HG03097 (cell line): Measurements from ENCODE around the gene COL4A3.
A peak's percentile ranks its signal among the peaks of the same experiment; 100 is the strongest.

Experiments
- ATAC-seq: cut with Tn5 transposase; IDR thresholded peaks from one replicate; pipeline ENCODE4 v1.9.1; 2021; ENCODE audit not compliant: unreplicated experiment, low FRiP score

Gene COL4A3

DNA sequence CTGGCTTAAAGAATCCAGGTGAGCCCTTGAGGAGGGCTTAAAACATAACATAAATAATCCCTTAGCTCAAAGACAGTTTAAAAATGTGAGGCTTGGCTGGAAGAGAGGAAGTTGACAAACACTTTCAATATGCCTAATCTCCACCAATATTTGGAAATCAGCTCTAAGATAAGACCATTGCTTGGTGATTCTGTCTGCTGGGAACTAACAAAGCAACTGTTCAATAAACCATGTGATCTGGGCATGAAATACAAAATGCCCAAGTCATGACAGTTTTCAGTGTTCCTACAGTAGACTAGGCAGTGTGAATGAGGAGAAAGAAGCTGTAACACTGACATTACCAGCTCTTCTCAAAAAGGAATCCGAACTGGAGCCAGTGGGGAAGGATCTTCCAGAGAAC, 171.3 kb downstream of the COL4A3 start:
- no peak for ATAC-seq

DNA sequence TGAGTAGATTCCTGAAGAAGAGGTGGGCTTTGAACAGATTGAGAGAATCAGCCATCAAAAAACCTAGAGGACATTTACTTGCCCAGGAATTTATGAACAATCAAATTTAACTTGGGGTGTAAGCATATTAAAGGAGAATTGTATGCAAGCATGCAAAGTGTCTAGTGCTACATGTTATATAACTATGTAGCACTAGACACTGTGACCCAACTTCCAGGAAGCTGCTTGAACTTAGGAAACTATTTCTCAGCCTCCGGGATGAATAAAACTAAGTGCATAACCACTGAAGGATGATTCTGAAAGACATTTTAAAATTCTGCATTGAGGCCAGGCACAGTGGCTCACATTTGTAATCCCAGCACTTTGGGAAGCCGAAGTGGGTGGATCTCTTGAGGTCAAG, 173.0 kb downstream of the COL4A3 start:
- no peak for ATAC-seq

DNA sequence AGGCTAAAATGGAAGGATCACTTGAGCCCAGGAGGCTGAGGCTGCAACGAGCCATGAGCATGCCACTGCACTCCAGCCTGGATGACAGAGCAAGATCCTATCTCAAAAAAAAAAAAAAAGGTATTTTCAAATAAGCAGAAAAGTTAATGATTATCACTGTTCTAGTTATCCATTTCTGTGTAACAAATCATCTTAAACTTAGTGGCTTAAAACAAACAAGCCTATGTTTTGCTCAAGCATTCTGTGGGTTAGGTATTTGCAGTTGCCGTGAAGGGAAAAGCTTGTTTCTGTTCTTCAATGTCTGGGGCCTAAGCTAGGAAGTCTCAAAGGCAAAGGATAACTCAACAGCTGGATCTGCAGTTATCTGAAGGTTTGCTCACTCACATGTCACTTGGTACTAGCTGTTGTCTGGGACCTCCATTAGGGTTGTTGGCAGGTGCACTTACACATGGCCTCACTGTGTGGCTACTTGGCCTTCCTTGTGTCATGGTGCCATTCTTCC, 174.7 kb downstream of the COL4A3 start:
- no peak for ATAC-seq

DNA sequence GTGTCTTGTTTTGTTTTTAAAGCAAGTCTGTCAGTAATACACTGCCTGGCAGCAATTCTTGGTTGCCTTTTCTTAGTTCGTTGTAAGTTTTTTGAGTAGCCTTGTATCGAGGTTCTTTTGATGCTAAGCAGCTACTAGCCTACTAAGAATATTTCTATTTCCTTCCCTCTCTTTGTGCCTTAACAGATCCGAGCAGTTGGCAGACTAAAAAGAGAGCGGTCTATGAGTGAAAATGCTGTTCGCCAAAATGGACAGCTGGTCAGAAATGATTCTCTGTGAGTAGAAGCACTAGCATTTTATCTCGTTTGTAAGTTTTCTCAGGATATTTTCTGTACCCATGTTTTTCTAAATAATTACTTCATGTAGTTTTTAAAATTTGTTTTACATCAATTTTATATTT, 175.7 kb downstream of the COL4A3 start:
- no peak for ATAC-seq

DNA sequence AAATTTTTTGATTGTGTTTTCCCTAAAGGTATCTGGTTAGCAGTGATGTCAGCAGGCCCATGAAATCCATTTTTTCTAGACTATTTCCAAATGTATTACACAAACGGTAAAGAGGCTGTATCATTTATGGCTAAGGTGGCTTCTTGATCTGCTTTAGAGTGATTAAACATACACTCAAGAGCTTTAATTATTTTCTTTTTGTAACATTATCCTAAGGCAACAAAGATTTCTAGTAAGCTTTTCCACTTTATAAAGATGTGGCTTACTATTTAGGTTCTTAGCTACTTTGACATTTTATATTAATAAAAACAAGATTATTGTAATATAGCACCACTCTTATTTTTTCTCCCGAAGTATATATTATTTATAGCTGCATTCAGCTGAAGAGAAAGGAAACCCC, 177.1 kb downstream of the COL4A3 start:
- ATAC-seq: no peak

DNA sequence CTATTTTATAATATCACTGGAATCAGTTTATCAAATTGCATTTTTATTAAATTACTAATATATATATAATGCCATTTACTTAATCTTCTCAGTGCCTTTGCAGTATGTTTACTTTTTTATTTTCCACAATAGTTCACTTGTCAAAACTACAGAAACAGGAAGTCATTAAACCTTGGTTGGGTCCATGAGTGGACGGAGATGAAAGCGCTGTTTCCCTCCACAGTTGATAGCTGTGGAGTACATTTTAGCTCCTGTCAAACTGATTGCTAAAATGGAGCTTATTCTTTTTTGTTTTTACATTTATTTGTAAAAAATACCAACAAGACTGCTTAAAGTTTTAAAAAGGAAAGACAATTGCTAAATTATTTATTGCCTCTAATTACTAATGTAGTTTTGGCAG, 179.8 kb downstream of the COL4A3 start:
- ATAC-seq: no peak

- ATAC-seq: no peak
These were observed 182.7 kb downstream of the COL4A3 start for GRCh38 chr2:227347117-227347516.

GRCh38 chr2:227348324-227348723, 183.9 kb downstream of the COL4A3 start:
- ATAC-seq: no peak

DNA sequence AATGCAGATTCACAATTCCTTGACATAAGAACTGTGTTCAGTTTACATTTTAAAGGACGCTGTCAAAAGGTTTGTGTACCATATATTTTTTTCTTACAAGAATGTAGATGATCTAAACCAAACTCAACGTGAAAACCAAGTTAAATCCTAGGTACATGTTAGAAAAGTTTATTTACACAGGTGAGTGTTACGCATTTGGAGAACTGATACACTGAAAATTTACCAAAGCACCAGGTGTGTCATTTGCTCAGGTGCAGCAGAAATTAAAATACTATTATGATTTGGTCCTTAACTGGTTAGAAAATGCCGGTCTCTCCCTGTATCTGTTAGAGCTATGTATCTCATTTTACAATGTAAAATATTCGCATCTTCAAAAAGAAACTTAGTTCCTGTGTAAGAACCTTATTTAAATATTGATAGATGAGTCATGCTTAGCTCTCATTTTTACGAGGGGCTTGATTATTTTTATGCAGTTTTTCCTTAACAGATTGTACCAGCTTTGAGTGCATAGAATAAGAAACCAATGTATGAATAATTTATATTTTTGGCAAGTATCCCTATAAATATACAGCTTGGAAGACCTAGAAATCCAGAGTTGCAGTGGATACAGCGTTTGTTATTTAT, 185.7 kb downstream of the COL4A3 start:
- ATAC-seq: no peak

DNA sequence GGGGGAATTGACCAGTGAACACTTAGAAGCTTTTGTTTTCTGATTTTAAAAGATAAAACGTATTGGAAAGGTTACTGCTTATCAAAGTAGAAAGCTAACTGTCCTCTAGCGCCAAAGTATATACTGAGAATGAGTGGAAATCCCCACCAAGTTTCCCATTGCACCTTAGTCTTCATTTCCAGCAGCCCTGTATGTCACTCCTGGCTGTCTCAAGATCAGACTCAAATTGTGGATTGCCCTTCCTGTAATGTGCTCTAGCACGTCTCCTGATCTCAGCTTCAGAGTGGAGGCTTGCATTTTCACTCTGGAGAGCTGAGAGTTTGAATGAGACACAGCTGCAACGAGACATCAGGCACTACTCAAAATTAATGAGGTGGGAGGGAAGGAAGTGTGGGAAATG, 187.2 kb downstream of the COL4A3 start:
- peak; percentile 64 for ATAC-seq

- ATAC-seq: no peak
These were observed 195.9 kb downstream of the COL4A3 start for GRCh38 chr2:227360351-227360750.

DNA sequence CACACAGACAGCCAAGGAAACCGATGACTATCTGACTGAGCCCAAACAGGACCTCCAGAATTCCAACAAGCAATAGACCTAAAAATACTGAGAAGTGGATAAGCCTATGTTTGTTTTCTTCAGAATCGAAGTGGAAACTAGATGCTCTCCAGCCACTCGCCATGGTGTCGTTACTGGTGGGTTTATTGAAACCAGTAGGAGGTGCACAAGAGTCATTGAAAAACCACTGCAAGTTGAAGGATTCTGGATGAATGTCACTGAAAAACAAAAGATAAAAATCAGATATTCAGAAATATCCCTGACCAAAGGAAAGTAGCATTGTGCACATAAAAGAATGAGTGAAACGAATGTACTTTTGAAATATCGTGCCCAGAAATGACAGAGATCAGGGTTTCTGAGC, 199.3 kb downstream of the COL4A3 start:
- no peak for ATAC-seq
